ENCODE results near the gene COL20A1.

DNA sequence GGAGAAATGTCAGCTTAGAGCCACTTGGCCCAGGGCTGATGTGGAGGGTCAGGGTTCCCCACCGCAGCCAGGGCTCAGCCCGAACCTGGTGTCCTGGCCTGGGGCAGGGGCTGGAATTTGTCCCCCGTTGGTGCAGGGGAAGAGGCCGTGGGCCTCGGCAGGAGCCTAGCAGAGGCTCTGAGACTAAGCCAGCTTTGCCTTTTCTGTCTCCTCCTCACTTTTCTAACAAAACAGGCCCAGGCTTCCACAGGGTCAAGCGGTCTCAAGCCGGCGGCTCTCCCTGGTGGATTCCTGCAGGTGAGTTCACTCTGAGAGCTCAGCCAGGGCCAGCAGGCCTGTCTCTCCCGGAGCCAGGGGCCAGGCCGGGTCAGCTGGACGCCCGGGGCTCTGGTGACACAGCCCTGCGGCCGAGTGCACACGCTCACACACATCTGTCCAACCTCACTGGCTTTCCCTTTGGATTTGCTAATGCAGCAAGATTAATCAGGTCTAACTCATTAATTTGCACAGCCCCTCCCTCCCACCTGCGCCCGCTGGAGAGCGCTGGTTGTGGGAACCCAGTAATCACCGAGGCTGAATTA, 71.1 kb downstream of the COL20A1 start:
- TF ChIP-seq, protein P1, sequence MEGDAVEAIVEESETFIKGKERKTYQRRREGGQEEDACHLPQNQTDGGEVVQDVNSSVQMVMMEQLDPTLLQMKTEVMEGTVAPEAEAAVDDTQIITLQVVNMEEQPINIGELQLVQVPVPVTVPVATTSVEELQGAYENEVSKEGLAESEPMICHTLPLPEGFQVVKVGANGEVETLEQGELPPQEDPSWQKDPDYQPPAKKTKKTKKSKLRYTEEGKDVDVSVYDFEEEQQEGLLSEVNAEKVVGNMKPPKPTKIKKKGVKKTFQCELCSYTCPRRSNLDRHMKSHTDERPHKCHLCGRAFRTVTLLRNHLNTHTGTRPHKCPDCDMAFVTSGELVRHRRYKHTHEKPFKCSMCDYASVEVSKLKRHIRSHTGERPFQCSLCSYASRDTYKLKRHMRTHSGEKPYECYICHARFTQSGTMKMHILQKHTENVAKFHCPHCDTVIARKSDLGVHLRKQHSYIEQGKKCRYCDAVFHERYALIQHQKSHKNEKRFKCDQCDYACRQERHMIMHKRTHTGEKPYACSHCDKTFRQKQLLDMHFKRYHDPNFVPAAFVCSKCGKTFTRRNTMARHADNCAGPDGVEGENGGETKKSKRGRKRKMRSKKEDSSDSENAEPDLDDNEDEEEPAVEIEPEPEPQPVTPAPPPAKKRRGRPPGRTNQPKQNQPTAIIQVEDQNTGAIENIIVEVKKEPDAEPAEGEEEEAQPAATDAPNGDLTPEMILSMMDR (IDR thresholded peaks at IDR 0.05 in 8 of 11, conservative IDR thresholded peaks at IDR 0.05 in 3 of 11) = no peak
- TF ChIP-seq POLR2A (IDR thresholded peaks at IDR 0.05) (no peak), POLR2AphosphoS5 (IDR thresholded peaks at IDR 0.05) (no peak)

Data from spleen (tissue), 7 donors.